Stomach (tissue), 4 donors: ENCODE measurements around the gene AGAP2.

Source experiments
- EP300 ChIP-seq: sonication (generic); formaldehyde crosslinking; IDR thresholded peaks from one replicate; pipeline ENCODE4 v1.6.1; 2017; ENCODE audit warnings: antibody characterized with exemption
- POLR2A ChIP-seq, 4 donors: fragments of 450-650 bp; IDR thresholded peaks; one replicate each; pipeline ENCODE4 v1.6.1; 2016; ENCODE audit warnings: antibody characterized with exemption in 4 of 4, control low read depth in 2 of 4, mild to moderate bottlenecking in 1 of 4, moderate library complexity in 1 of 4
- TF ChIP-seq, protein P1 (sequence below), 7 experiments: fragments of 450-650 bp in 4 of 7; fragments of 200-600 bp in 3 of 7; sonication (generic) in 3 of 7; IDR thresholded peaks; one replicate each; pipeline ENCODE4 v1.5.1; 2016 to 2019; ENCODE audit warnings: antibody characterized with exemption in 7 of 7, control low read depth in 2 of 7, mild to moderate bottlenecking in 1 of 7

DNA sequence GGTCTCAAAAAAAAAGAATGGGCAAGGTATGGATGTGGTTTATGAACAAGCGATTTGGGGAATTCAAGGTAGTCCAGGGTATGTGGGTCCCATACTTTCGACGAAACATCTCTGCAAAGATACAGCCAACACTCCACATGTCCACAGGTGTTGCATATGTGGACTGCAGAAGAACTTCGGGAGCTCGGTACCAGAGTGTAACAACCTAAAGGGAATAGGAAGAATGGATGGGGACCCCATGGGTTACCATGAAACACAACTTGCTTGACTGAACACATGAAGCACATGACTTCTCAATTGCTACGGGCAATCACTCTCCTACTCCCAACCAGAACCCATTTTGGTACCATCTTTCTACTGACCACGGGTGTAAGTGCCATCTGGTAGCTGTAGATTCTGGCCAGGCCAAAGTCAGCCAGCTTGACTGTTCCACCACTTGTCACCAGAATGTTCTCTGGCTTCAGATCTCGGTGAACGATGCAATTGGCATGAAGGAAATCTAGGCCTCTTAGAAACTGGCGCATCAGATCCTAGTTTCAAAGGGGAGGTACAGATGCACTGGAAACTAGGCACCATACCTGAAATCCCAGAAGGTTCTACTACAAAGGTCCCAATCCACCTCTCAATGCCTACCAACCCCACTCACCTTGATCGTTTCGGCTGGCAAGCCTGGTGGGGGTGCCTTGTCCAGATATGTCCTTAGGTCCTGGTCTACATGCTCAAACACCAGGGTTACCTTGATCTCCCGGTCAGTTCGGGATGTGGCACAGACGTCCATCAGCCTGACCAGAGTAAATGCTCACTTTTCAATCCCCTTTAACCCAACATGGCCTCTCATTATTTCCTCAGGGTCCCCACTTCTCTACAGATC is 12.3 kb upstream of the AGAP2 start:
- TF ChIP-seq, protein P1, sequence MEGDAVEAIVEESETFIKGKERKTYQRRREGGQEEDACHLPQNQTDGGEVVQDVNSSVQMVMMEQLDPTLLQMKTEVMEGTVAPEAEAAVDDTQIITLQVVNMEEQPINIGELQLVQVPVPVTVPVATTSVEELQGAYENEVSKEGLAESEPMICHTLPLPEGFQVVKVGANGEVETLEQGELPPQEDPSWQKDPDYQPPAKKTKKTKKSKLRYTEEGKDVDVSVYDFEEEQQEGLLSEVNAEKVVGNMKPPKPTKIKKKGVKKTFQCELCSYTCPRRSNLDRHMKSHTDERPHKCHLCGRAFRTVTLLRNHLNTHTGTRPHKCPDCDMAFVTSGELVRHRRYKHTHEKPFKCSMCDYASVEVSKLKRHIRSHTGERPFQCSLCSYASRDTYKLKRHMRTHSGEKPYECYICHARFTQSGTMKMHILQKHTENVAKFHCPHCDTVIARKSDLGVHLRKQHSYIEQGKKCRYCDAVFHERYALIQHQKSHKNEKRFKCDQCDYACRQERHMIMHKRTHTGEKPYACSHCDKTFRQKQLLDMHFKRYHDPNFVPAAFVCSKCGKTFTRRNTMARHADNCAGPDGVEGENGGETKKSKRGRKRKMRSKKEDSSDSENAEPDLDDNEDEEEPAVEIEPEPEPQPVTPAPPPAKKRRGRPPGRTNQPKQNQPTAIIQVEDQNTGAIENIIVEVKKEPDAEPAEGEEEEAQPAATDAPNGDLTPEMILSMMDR (IDR thresholded peaks at IDR 0.05), result no peak
- no peak for TF ChIP-seq POLR2A (IDR thresholded peaks at IDR 0.05)
- TF ChIP-seq EP300, result no peak
